HEK293 (cell line): ENCODE measurements around the gene CHMP4B.
A peak's percentile ranks its signal among the peaks of the same experiment; 100 is the strongest.

Source experiments
- CTCF ChIA-PET: fragments of 350-600 bp; formaldehyde crosslinking; extraction: SDS; loops from one replicate; lab custom pipeline; 2021; ENCODE audit warnings: antibody characterized with exemption; lab: Yijun Ruan, JAX
- POLR2A ChIA-PET: fragments of 300-600 bp; formaldehyde crosslinking; extraction: SDS; loops from one replicate; lab custom pipeline; 2020; ENCODE audit warnings: antibody characterized with exemption, inconsistent platforms; lab: Yijun Ruan, JAX
- H3K27ac ChIP-seq: fragments of 200-500 bp; sonication (Bioruptor generic); 2 replicates; pipeline ENCODE4 v1.5.1; 2014; ENCODE audit warnings: low read depth, low read length, control low read depth, inconsistent platforms; ENCODE audit errors: extremely low read depth
- H3K36me3 ChIP-seq, 2 experiments: fragments of 200-500 bp in 1 of 2; sonication (Bioruptor generic) in 1 of 2; 1 replicate in 1 of 2; 2 replicates in 1 of 2; pipeline ENCODE4 v1.5.1; 2014 to 2017; ENCODE audit warnings: inconsistent platforms in 2 of 2, low read length in 2 of 2; ENCODE audit not compliant: control insufficient read depth in 2 of 2, insufficient read depth in 1 of 2
- H3K4me1 ChIP-seq: fragments of 200-500 bp; sonication (Bioruptor generic); 2 replicates; pipeline ENCODE4 v1.5.1; 2014; ENCODE audit warnings: mild to moderate bottlenecking, low read length, inconsistent platforms; ENCODE audit not compliant: control insufficient read depth, insufficient read depth
- H3K4me3 ChIP-seq: 2 replicates; pipeline ENCODE4 v1.5.1; 2011; ENCODE audit warnings: low read depth, mild to moderate bottlenecking, control low read depth, low read length, moderate library complexity
- H3K9me3 ChIP-seq: fragments of 200-500 bp; sonication (Bioruptor generic); 2 replicates; pipeline ENCODE4 v1.5.1; 2014; ENCODE audit warnings: low read depth, low read length, inconsistent platforms; ENCODE audit not compliant: control insufficient read depth, insufficient read depth
- SCRT1 ChIP-seq: fragments of 450-650 bp; formaldehyde crosslinking; IDR thresholded peaks from 2 replicates; pipeline ENCODE4 v1.5.1; 2016; ENCODE audit warnings: missing biosample characterization, missing genetic modification characterization, borderline replicate concordance
- ZBTB48 ChIP-seq: fragments of 450-650 bp; formaldehyde crosslinking; IDR thresholded peaks from 2 replicates; pipeline ENCODE4 v1.5.1; 2016; ENCODE audit warnings: missing biosample characterization, missing genetic modification characterization
- ZNF140 ChIP-seq: fragments of 450-650 bp; formaldehyde crosslinking; IDR thresholded peaks from 2 replicates; pipeline ENCODE4 v1.5.1; 2016; ENCODE audit warnings: missing biosample characterization, missing genetic modification characterization
- ZNF274 ChIP-seq, 2 experiments: fragments of 200-500 bp in 1 of 2; fragments of 450-650 bp in 1 of 2; sonication (Bioruptor generic) in 1 of 2; formaldehyde crosslinking in 1 of 2; IDR thresholded peaks; 2 replicates each; pipeline versions ENCODE4 v1.5.1 to v1.6.1; 2014 to 2016; ENCODE audit warnings: borderline replicate concordance in 1 of 2, inconsistent platforms in 1 of 2, low read length in 1 of 2, missing biosample characterization in 1 of 2, missing genetic modification characterization in 1 of 2
- ZNF37A ChIP-seq: fragments of 450-650 bp; IDR thresholded peaks from 2 replicates; pipeline ENCODE4 v1.5.1; 2018; ENCODE audit warnings: missing biosample characterization, missing genetic modification characterization
- TF ChIP-seq, protein P1 (sequence below): fragments of 450-650 bp; formaldehyde crosslinking; IDR thresholded peaks from 2 replicates; pipeline ENCODE4 v1.5.1; 2016; ENCODE audit warnings: missing biosample characterization, missing genetic modification characterization

CHMP4B gene

DNA sequence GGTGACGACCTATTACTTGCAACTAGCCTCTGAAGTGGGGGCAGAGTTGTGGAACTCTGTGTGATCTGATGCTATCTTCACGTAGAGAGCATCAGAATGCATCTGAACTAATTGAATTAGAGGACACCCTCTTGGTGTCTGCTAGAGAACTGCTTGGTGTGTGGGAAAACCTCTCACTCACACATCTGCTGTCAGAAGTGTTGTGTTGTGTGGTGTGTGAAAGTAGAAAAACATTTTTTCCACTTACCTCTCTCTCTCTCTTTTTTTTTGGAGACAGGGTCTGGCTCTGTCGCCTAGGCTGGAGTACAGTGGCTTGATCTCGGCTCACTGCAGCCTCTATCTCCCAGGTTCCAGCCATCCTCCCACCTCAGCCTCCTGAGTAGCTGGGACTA is 90.0 kb downstream of the CHMP4B start (continued):
- no peak for TF ChIP-seq ZNF140 (tag by site-specific recombination)

- TF ChIP-seq SCRT1 (no peak), ZBTB48 (tag by site-specific recombination) (no peak), ZNF274 (IDR thresholded peaks at IDR 0.05; ENCODE audit: low read length) (no peak), ZNF274 (tag by site-specific recombination; IDR thresholded peaks at IDR 0.05; ENCODE audit: borderline replicate concordance) (no peak), ZNF37A (no peak)
- TF ChIP-seq, protein P1, sequence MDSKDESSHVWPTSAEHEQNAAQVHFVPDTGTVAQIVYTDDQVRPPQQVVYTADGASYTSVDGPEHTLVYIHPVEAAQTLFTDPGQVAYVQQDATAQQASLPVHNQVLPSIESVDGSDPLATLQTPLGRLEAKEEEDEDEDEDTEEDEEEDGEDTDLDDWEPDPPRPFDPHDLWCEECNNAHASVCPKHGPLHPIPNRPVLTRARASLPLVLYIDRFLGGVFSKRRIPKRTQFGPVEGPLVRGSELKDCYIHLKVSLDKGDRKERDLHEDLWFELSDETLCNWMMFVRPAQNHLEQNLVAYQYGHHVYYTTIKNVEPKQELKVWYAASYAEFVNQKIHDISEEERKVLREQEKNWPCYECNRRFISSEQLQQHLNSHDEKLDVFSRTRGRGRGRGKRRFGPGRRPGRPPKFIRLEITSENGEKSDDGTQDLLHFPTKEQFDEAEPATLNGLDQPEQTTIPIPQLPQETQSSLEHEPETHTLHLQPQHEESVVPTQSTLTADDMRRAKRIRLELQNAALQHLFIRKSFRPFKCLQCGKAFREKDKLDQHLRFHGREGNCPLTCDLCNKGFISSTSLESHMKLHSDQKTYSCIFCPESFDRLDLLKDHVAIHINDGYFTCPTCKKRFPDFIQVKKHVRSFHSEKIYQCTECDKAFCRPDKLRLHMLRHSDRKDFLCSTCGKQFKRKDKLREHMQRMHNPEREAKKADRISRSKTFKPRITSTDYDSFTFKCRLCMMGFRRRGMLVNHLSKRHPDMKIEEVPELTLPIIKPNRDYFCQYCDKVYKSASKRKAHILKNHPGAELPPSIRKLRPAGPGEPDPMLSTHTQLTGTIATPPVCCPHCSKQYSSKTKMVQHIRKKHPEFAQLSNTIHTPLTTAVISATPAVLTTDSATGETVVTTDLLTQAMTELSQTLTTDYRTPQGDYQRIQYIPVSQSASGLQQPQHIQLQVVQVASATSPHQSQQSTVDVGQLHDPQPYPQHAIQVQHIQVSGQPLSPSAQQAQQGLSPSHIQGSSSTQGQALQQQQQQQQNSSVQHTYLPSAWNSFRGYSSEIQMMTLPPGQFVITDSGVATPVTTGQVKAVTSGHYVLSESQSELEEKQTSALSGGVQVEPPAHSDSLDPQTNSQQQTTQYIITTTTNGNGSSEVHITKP = peak; percentile 57
- no peak overlapping the region for H3K4me3 ChIP-seq
- no peaks in the 10 kb centered on the region for H3K4me1 ChIP-seq
- POLR2A ChIA-PET = no interaction called here
- CTCF ChIA-PET = no interaction called here
- no peaks in the 10 kb centered on the region for H3K9me3 ChIP-seq
- H3K27ac ChIP-seq = no peak overlapping the region
- H3K36me3 ChIP-seq = no peaks in the 10 kb centered on the region
Observed at GRCh38 chr20:33902011-33902410, 90.9 kb downstream of the CHMP4B start.
